ENCODE results near the gene ALG9. TPM values are rescaled to one million over a fixed set of nuclear protein-coding genes. Genes with fewer than 3 reads are reported as not detected.

The ALG9 gene
- total and polyA plus RNA-seq, 3 experiments from 2014 or later: 16.7 to 38.0 (median 37.4) TPM

Other genes with a start within 250 kb of the ALG9 start
- gene PPP2R1B, start 105.2 kb downstream of the ALG9 start, total RNA-seq: 10 to 100 TPM; 55.3 to 61.6 TPM
- 21.9 TPM for gene PPP2R1B, start 105.2 kb downstream of the ALG9 start, polyA plus RNA-seq
- 10 to 100 TPM; 11.6 to 12.7 TPM for gene FDXACB1, start 7.6 kb upstream of the ALG9 start, total RNA-seq
- 6.4 TPM for gene FDXACB1, start 7.6 kb upstream of the ALG9 start, polyA plus RNA-seq
- 10 to 100 TPM; 36.7 to 44.3 TPM for gene CFAP68, start 8.0 kb upstream of the ALG9 start, total RNA-seq
- gene CFAP68, start 8.0 kb upstream of the ALG9 start, polyA plus RNA-seq: 24.7 TPM
- not detected for gene CRYAB, start 40.2 kb upstream of the ALG9 start, total RNA-seq
- gene CRYAB, start 40.2 kb upstream of the ALG9 start, polyA plus RNA-seq: not detected
- not detected for gene HSPB2, start 41.2 kb upstream of the ALG9 start, total RNA-seq
- gene HSPB2, start 41.2 kb upstream of the ALG9 start, polyA plus RNA-seq: not detected
- not detected for gene C11orf52, start 47.3 kb upstream of the ALG9 start, total RNA-seq
- not detected for gene C11orf52, start 47.3 kb upstream of the ALG9 start, polyA plus RNA-seq
- gene DIXDC1, start 65.8 kb upstream of the ALG9 start, total RNA-seq: 10 to 100 TPM; 11.3 to 12.7 TPM
- gene DIXDC1, start 65.8 kb upstream of the ALG9 start, polyA plus RNA-seq: 2.4 TPM
- gene DLAT, start 153.8 kb upstream of the ALG9 start, total RNA-seq: 10 to 100 TPM; 61.1 to 62.2 TPM
- 22.1 TPM for gene DLAT, start 153.8 kb upstream of the ALG9 start, polyA plus RNA-seq
- gene PIH1D2, start 202.4 kb upstream of the ALG9 start, total RNA-seq: under 1 TPM; 0.38 to 0.57 TPM
- not detected for gene PIH1D2, start 202.4 kb upstream of the ALG9 start, polyA plus RNA-seq
- 10 to 100 TPM; 22.0 to 22.6 TPM for gene NKAPD1, start 202.7 kb upstream of the ALG9 start, total RNA-seq
- 13.4 TPM for gene NKAPD1, start 202.7 kb upstream of the ALG9 start, polyA plus RNA-seq
- gene TIMM8B, start 215.2 kb upstream of the ALG9 start, total RNA-seq: 10 to 100 TPM; 71.9 to 73.5 TPM
- 70.6 TPM for gene TIMM8B, start 215.2 kb upstream of the ALG9 start, polyA plus RNA-seq
- 100 to 1,000 TPM; 125 to 133 TPM for gene SDHD, start 215.3 kb upstream of the ALG9 start, total RNA-seq
- gene SDHD, start 215.3 kb upstream of the ALG9 start, polyA plus RNA-seq: 154 TPM